Heart left ventricle (tissue), 16 donors: Measurements from ENCODE around the gene HS6ST1. TPM values are rescaled to one million over a fixed set of nuclear protein-coding genes. Genes with fewer than 3 reads are reported as not detected.

Experiments
- ATAC-seq, 4 donors: fragments of 200-7000 bp; cut with Tn5 transposase; one replicate each; pipeline ENCODE4 v1.9.1; 2020 to 2022; ENCODE audit warnings: moderate library complexity in 4 of 4, mild to moderate bottlenecking in 3 of 4, moderate number of reproducible peaks in 1 of 4
- DNase-seq, 5 donors: peaks; one replicate each; pipeline ENCODE4 v3.0.0-alpha.2; 2020
- H3K27ac ChIP-seq, 12 donors: fragments of 200-600 bp; sonication (generic) in 4 of 12; one replicate each; pipeline versions ENCODE4 v1.5.0 to v1.8.0; 2016 to 2022; ENCODE audit warnings: mild to moderate bottlenecking in 2 of 12
- H3K27me3 ChIP-seq, 9 donors: fragments of 200-600 bp; sonication (generic) in 2 of 9; one replicate each; pipeline versions ENCODE4 v1.5.1 to v1.8.0; 2016 to 2022; ENCODE audit warnings: mild to moderate bottlenecking in 3 of 9
- H3K36me3 ChIP-seq, 9 donors: fragments of 200-600 bp; sonication (generic) in 2 of 9; one replicate each; pipeline versions ENCODE4 v1.5.0 to v1.8.0; 2018 to 2022; ENCODE audit warnings: mild to moderate bottlenecking in 2 of 9
- H3K4me1 ChIP-seq, 12 donors: fragments of 200-600 bp; sonication (generic) in 4 of 12; one replicate each; pipeline versions ENCODE4 v1.5.0 to v1.8.0; 2016 to 2022; ENCODE audit warnings: mild to moderate bottlenecking in 3 of 12
- H3K4me3 ChIP-seq, 12 donors: fragments of 200-600 bp; sonication (generic) in 4 of 12; one replicate each; pipeline versions ENCODE4 v1.5.0 to v1.8.0; 2017 to 2022; ENCODE audit warnings: mild to moderate bottlenecking in 9 of 12, moderate library complexity in 4 of 12
- H3K9me3 ChIP-seq, 12 donors: fragments of 200-600 bp; sonication (generic) in 4 of 12; one replicate each; pipeline versions ENCODE4 v1.5.0 to v1.8.0; 2016 to 2022; ENCODE audit warnings: mild to moderate bottlenecking in 1 of 12
- CTCF ChIP-seq, 12 donors: fragments of 200-600 bp; sonication (generic) in 4 of 12; IDR thresholded peaks; one replicate each; pipeline versions ENCODE4 v1.5.0 to v1.8.0; 2018 to 2022; ENCODE audit warnings: antibody characterized with exemption in 12 of 12, mild to moderate bottlenecking in 5 of 12
- POLR2A ChIP-seq, 2 donors: fragments of 450-650 bp; IDR thresholded peaks; one replicate each; pipeline ENCODE4 v1.6.1; 2017; ENCODE audit warnings: antibody characterized with exemption in 2 of 2, mild to moderate bottlenecking in 2 of 2, moderate library complexity in 2 of 2
- WGBS, 4 donors: extraction: QIAGEN DNeasy Blood & Tissue Kit in 2 of 4; methylation state at CpG; one replicate each; pipeline versions ENCODE4 v1.1.5 to v1.1.7; 2013 to 2018; 5-methylcytosine and 5-hydroxymethylcytosine counted together
- intact Hi-C, 10 donors: fragments of 100-400 bp; cut with DNase I; formaldehyde crosslinking; loops; one replicate each; pipeline versions ENCODE4 v1.11.1 to v1.14.2; 2022
- polyA plus RNA-seq, 2 donors: library from polyadenylated mRNA; stranded (reverse); fragments of 200-250 nt; gene quantifications; one replicate each; pipeline ENCODE4 v1.2.3, GENCODE V29; 2013
- total RNA-seq, 9 donors: library from RNA; depleted of rRNA in 2 of 9; stranded (reverse); fragments of >200 nt in 2 of 9; fragmentation: NEBNext Ultra II Directional in 3 of 9; extraction: Animal tissue kit (Norgen Biotek cat#: 25700) in 3 of 9; gene quantifications; one replicate each; pipeline versions ENCODE4 v1.1.0 to v1.2.4, GENCODE V29; 2016 to 2023
- donor health status: ischemic (EF 13 %, LVEDD 7.1; RV severe dilation, severe dysfunction).
- donor health status: healthy with polysubstance abuse.
- donor health status: DM: no; HTN: yes; CAD: no.
- donor health status: DM: no; HTN: no; CAD: no.
- donor health status: ischemic (EF 25% LVEDD 6.9; RV normal size, moderate dysfunction).
- donor health status: ischemic (EF 25% LVEDD 5.7; RV mildly dilated, moderate dysfunction).
- donor health status: healthy.
- donor health status: DM: yes; HTN: yes; CAD: no.
- donor health status: ischemic (EF 35%, LVEDD 5.7; RV mildly dilated, moderate dysfunction).
- donor health status: nonischemic (EF 11% LVEDD 7.7; RV severe dilation, severe dysfunction).
- donor health status: DM: yes; HTN: yes; CAD: no.
- donor health status: PGD.
- donor health status: ischemic (EF 29% LVEDD 5.4; RV normal size, mild dysfunction).
- donor health status: nonischemic (EF 23%, LVEDD 6.1; RV moderate dilation, normal function).

The HS6ST1 gene
- total and polyA plus RNA-seq, 11 donors: 15.6 to 87.3 (median 24.9) TPM

- peak overlapping the region; percentile 18 to 79 (median 72) for H3K27ac ChIP-seq
- H3K36me3 ChIP-seq: no peaks in the 10 kb centered on the region
- peaks cover 2 to 42% (median 18%) of the 10 kb centered on the region in 12 donors for H3K4me1 ChIP-seq
- 4 to 10% (median 6%) methylated on average over 44 to 91 of the region's 91 CpGs for WGBS, 4 donors
- no peaks in the 10 kb centered on the region for H3K27me3 ChIP-seq
- H3K4me3 ChIP-seq: peak overlapping the region; percentile 31 to 76 (median 57)
- DNase-seq: peak; percentile 84 to 94 (median 88)
- ATAC-seq: peak; percentile 8 to 72 (median 70)
- no peaks in the 10 kb centered on the region for H3K9me3 ChIP-seq
- intact Hi-C loops: loop anchor here (2.0 to 10.0 kb wide), 15 partner anchors 90 to 1533 kb away; no protein-coding TSS in a partner anchor
- TF ChIP-seq CTCF (IDR thresholded peaks at IDR 0.05) (peak; percentile 92 to 100 (median 99)), POLR2A (IDR thresholded peaks at IDR 0.05) (peak in 1 of 2 donors; percentile 64)
Measured at GRCh38 chr2:128321784-128322714, 3.4 kb upstream of the HS6ST1 start.

- TF ChIP-seq POLR2A (IDR thresholded peaks at IDR 0.05) (no peak), CTCF (IDR thresholded peaks at IDR 0.05) (no peak)
- no peak for ATAC-seq
- Histone ChIP-seq H3K27ac (peak overlapping the region in 5 of 12 donors; percentile 33 to 79 (median 71)), H3K4me1 (peaks cover 3 to 50% (median 25%) of the 10 kb centered on the region in 12 donors), H3K4me3 (peak overlapping the region in 8 of 12 donors; percentile 46 to 76 (median 62)), H3K9me3 (no peaks in the 10 kb centered on the region), H3K27me3 (no peaks in the 10 kb centered on the region), H3K36me3 (no peaks in the 10 kb centered on the region)
- peak in 2 of 5 donors; percentile 34 to 61 for DNase-seq
- intact Hi-C loops: loop anchor here (2.0 to 10.0 kb wide), 15 partner anchors 89 to 1534 kb away; no protein-coding TSS in a partner anchor
- WGBS, 4 donors: 69 to 74% (median 73%) methylated on average over 18 to 23 of the region's 23 CpGs
Measured at GRCh38 chr2:128320906-128321771, 2.5 kb upstream of the HS6ST1 start.

- H3K9me3 ChIP-seq: no peaks in the 10 kb centered on the region
- ATAC-seq (no peak), DNase-seq (peak in 1 of 5 donors; percentile 51)
- WGBS, 4 donors: 88 to 93% (median 91%) methylated on average over 6 to 11 of the region's 11 CpGs
- no peak overlapping the region for H3K27ac ChIP-seq
- intact Hi-C loops: loop anchor here (2.0 to 10.0 kb wide), 15 partner anchors 88 to 1534 kb away; no protein-coding TSS in a partner anchor
- H3K4me3 ChIP-seq: no peak overlapping the region
- no peaks in the 10 kb centered on the region for H3K36me3 ChIP-seq
- no peaks in the 10 kb centered on the region for H3K27me3 ChIP-seq
- H3K4me1 ChIP-seq: peaks cover 3 to 52% (median 32%) of the 10 kb centered on the region in 12 donors
- TF ChIP-seq POLR2A (IDR thresholded peaks at IDR 0.05) (no peak), CTCF (IDR thresholded peaks at IDR 0.05) (no peak)
Measured at GRCh38 chr2:128320192-128320905, 1.7 kb upstream of the HS6ST1 start.
